Omental fat pad (tissue), 4 donors: Measurements from ENCODE around the gene BAZ1B. TPM values are rescaled to one million over a fixed set of nuclear protein-coding genes. Genes with fewer than 3 reads are reported as not detected.
"Not testable (repeated sequence)": the region's sequence is repeated elsewhere in the genome, so short reads cannot be mapped to it uniquely, and the experiment has no call there.

Experiments
- ATAC-seq: fragments of 150-250 bp; one replicate; pipeline ENCODE4 v1.9.1; 2016; ENCODE audit warnings: mild to moderate bottlenecking, moderate library complexity; ENCODE audit not compliant: low FRiP score
- DNase-seq: peaks from one replicate; pipeline ENCODE4 v3.0.0-alpha.2; 2019; ENCODE audit warnings: low spot score
- CTCF ChIP-seq, 3 donors: fragments of 450-650 bp; IDR thresholded peaks; one replicate each; pipeline ENCODE4 v1.5.1; 2016 to 2017; ENCODE audit warnings: antibody characterized with exemption in 3 of 3, mild to moderate bottlenecking in 3 of 3, moderate library complexity in 2 of 3
- total RNA-seq, 4 donors: library from RNA; depleted of rRNA; stranded (reverse); fragments of >200 nt; gene quantifications; one replicate each; pipeline ENCODE4 v1.1.0, GENCODE V29; 2016

BAZ1B gene
- total RNA-seq, 4 donors from 2014 or later: 42.9 to 61.4 (median 54.9) TPM

- ATAC-seq: no peak
- no peak for TF ChIP-seq CTCF (IDR thresholded peaks at IDR 0.05)
- DNase-seq: no peak
Measured at GRCh38 chr7:73549176-73549575, 27.1 kb upstream of the BAZ1B start.

DNA sequence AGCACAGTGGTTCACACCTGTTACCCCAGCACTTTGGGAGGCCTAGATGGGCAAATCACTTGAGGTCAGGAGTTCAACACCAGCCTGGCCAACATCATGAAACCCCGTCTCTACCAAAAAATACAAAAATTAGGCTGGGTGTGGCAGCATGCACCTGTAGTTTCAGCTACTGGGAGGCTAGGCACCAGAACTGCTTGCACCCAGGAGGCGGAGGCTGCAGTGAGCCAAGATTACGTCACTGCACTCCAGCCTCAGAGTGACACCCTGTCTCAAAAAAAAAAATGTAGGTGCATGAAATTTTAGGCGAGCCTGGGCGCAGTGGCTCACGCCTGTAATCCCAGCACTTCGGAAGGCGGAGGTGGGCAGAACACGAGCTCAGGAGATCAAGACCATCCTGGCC lies 25.7 kb upstream of the BAZ1B start:
- TF ChIP-seq CTCF (IDR thresholded peaks at IDR 0.05): no peak
- DNase-seq (no peak), ATAC-seq (no peak)

- no peak for ATAC-seq
- TF ChIP-seq CTCF (IDR thresholded peaks at IDR 0.05): no peak
- DNase-seq: no peak
Measured at GRCh38 chr7:73544678-73545077, 22.6 kb upstream of the BAZ1B start.

DNA sequence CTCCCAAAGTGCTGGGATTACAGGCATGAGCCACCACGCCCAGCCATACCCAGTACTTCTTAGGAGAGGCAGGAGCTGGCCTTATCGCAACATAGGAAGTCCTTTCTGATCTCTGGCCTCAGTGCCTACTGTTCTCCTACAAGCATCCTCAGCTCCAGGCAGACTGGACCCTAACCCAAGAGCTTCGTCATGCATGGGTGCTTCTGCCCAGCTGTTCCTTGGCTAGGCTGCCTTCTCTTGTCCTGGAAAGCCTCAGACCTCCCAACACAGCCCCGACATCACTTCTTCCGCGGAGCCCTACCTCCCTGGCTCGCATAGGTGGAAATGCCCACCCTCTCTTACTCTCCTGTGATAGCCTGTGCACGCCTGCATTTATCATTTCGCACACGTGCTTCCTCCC lies 19.6 kb upstream of the BAZ1B start:
- DNase-seq (no peak), ATAC-seq (no peak)
- no peak for TF ChIP-seq CTCF (IDR thresholded peaks at IDR 0.05)

DNA sequence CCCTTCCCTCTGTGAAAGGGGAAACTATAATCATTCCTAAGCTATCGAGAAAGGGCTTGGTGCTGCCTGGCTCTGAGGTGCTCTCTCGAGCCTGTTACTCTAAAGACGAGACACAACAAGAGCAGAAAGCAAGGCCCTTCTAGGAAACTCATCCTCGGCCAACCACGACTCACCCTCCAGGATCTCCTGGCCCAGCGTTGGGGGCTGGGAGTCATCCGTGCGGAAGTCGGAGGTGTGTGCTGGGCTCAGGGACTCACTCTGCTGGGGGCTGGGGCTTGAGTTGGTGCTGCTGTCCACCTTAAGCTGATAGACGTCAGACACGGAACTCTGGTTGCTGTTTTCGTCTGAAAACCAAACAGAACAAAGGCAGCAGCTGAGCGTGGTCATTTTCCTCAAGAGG lies 17.6 kb upstream of the BAZ1B start:
- ATAC-seq: no peak
- TF ChIP-seq CTCF (IDR thresholded peaks at IDR 0.05): no peak
- DNase-seq: no peak

GRCh38 chr7:73538510-73538909 lies 16.4 kb upstream of the BAZ1B start:
- not testable (repeated sequence) for DNase-seq, ATAC-seq

DNA sequence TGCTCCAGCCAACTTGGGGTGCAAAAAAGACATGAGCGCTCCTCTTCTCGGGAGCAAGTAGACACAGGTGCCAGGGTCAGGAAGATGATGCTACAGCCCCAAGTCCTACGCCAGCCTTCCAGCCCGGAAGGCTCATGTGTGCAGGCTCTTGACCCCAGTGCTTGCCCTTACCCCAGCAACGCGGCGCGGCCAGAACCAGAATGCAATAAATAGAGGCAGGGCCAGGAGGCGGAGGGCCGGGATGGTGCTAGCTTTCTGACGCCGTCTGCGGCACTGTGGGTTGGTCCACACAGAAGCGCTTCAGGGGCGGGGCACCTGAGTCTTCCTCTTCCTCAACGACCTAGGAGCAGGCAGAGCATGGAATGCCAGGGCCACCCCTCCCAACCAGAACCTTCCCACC lies 15.0 kb upstream of the BAZ1B start:
- TF ChIP-seq CTCF (IDR thresholded peaks at IDR 0.05): no peak
- DNase-seq (no peak), ATAC-seq (no peak)

- ATAC-seq (no peak), DNase-seq (no peak)
- no peak for TF ChIP-seq CTCF (IDR thresholded peaks at IDR 0.05)
Measured at GRCh38 chr7:73536479-73536878, 14.4 kb upstream of the BAZ1B start.

GRCh38 chr7:73535918-73536317 lies 13.8 kb upstream of the BAZ1B start:
- not testable (repeated sequence) for DNase-seq, ATAC-seq
